Pancreas (tissue), 10 donors: ENCODE data around the gene BLOC1S1. TPM values are rescaled to one million over a fixed set of nuclear protein-coding genes. Genes with fewer than 3 reads are reported as not detected.
A peak's percentile ranks its signal among the peaks of the same experiment; 100 is the strongest.

Experiments
- ATAC-seq, 4 donors: fragments of 200-7000 bp; cut with Tn5 transposase; one replicate each; pipeline versions ENCODE4 v1.8.0 to v1.9.1; 2020; ENCODE audit warnings: mild to moderate bottlenecking in 4 of 4, moderate library complexity in 4 of 4
- DNase-seq, 6 donors: peaks; one replicate each; pipeline ENCODE4 v3.0.0-alpha.2; 2020
- FAIRE-seq: peaks from 2 replicates; lab custom pipeline; 2012; peaks lifted over from hg19 to GRCh38; lab: Jason Lieb, UNC
- H3K27ac ChIP-seq, 4 donors: fragments of 200-600 bp; sonication (generic); 1 replicate in 3 of 4; 2 replicates in 1 of 4; pipeline versions ENCODE4 v1.5.0 to v1.8.0; 2020
- H3K27me3 ChIP-seq, 4 donors: fragments of 200-600 bp; one replicate each; pipeline ENCODE4 v1.8.0; 2021
- H3K36me3 ChIP-seq, 3 donors: fragments of 200-600 bp; sonication (generic) in 1 of 3; one replicate each; pipeline versions ENCODE4 v1.5.0 to v1.8.0; 2020 to 2021
- H3K4me1 ChIP-seq, 3 donors: fragments of 200-600 bp; one replicate each; pipeline ENCODE4 v1.8.0; 2021
- H3K4me3 ChIP-seq, 4 donors: fragments of 200-600 bp; sonication (generic) in 2 of 4; one replicate each; pipeline versions ENCODE4 v1.5.0 to v1.8.0; 2020 to 2021
- H3K9me3 ChIP-seq, 4 donors: fragments of 200-600 bp; one replicate each; pipeline ENCODE4 v1.8.0; 2021
- CTCF ChIP-seq, 4 donors: fragments of 200-600 bp; sonication (generic) in 3 of 4; IDR thresholded peaks; one replicate each; pipeline versions ENCODE4 v1.5.0 to v1.8.0; 2021; ENCODE audit warnings: antibody characterized with exemption in 4 of 4
- WGBS, 2 donors: extraction: QIAGEN DNeasy Blood & Tissue Kit; methylation state at CpG; one replicate each; pipeline ENCODE4 v1.1.7; 2013; 5-methylcytosine and 5-hydroxymethylcytosine counted together
- intact Hi-C, 3 donors: fragments of 100-400 bp; cut with DNase I; formaldehyde crosslinking; loops; one replicate each; pipeline versions ENCODE4 v1.11.1 to v1.14.2; 2022
- polyA plus RNA-seq, 2 donors: library from polyadenylated mRNA; stranded (reverse); fragments of 200-250 nt; gene quantifications; one replicate each; pipeline ENCODE4 v1.2.3, GENCODE V29; 2013
- total RNA-seq, 6 donors: library from RNA; stranded (reverse); fragmentation: NEBNext Ultra II Directional in 4 of 6; extraction: Animal tissue kit (Norgen Biotek cat#: 25700) in 4 of 6; gene quantifications; one replicate each; pipeline versions ENCODE4 v1.2.1 to v1.2.4, GENCODE V29; 2021 to 2023
- donor health status: healthy with polysubstance abuse.
- donor health status: DM: no; HTN: no; CAD: no; lungs with moderate emphysema.
- donor health status: DM: no; HTN: no; CAD: no.
- donor health status: control.
- donor health status: control.
- donor health status: Bipolar disorder and iron deficiency.
- donor health status: DM: yes; HTN: yes; CAD: no.
- donor health status: DM: no; HTN: no; CAD: no.
- donor health status: DM: no; HTN: no; CAD: no.
- donor health status: DM: yes; HTN: yes; CAD: no.

Gene BLOC1S1
- total and polyA plus RNA-seq, 8 donors = 32.5 to 155 (median 47.7) TPM

GRCh38 chr12:55743406-55744339, 27.8 kb downstream of the BLOC1S1 start:
- H3K36me3 ChIP-seq = no peaks in the 10 kb centered on the region
- peaks cover 0 to 7% (median 3%) of the 10 kb centered on the region in 3 donors for H3K4me1 ChIP-seq
- 1 to 2% methylated on average over 53 to 73 of the region's 73 CpGs for WGBS, 2 donors
- DNase-seq (peak in 4 of 6 donors; percentile 32 to 87 (median 66)), FAIRE-seq (no peak), ATAC-seq (peak; percentile 42 to 60 (median 46))
- H3K4me3 ChIP-seq = peak overlapping the region; percentile 26 to 71 (median 40)
- H3K27me3 ChIP-seq = no peaks in the 10 kb centered on the region
- no peak for TF ChIP-seq CTCF (IDR thresholded peaks at IDR 0.05)
- H3K27ac ChIP-seq = no peak overlapping the region
- H3K9me3 ChIP-seq = no peaks in the 10 kb centered on the region
- intact Hi-C loops = loop anchor here in 1 of 3 donors (10.0 kb wide), 1 partner anchor 191 kb away; the partner anchor contains the start of gene DGKA

GRCh38 chr12:55744340-55745030, 28.6 kb downstream of the BLOC1S1 start:
- intact Hi-C loops = loop anchor here in 1 of 3 donors (10.0 kb wide), 1 partner anchor 190 kb away; the partner anchor contains the start of gene DGKA
- no peaks in the 10 kb centered on the region for H3K9me3 ChIP-seq
- H3K4me1 ChIP-seq = peaks cover 0 to 7% (median 3%) of the 10 kb centered on the region in 3 donors
- H3K36me3 ChIP-seq = no peaks in the 10 kb centered on the region
- H3K4me3 ChIP-seq = peak overlapping the region in 2 of 4 donors; percentile 38 to 71
- DNase-seq = no peak
- TF ChIP-seq CTCF (IDR thresholded peaks at IDR 0.05) = no peak
- no peak for ATAC-seq
- FAIRE-seq = no peak
- 40 to 43% methylated on average over 11 of the region's 11 CpGs for WGBS, 2 donors
- no peak overlapping the region for H3K27ac ChIP-seq
- H3K27me3 ChIP-seq = no peaks in the 10 kb centered on the region

GRCh38 chr12:55745361-55746173, 29.7 kb downstream of the BLOC1S1 start:
- WGBS, 2 donors = 21 to 29% methylated on average over 13 of the region's 13 CpGs
- no peaks in the 10 kb centered on the region for H3K27me3 ChIP-seq
- no peaks in the 10 kb centered on the region for H3K36me3 ChIP-seq
- H3K9me3 ChIP-seq = no peaks in the 10 kb centered on the region
- intact Hi-C loops = loop anchor here in 1 of 3 donors (10.0 kb wide), 1 partner anchor 189 kb away; the partner anchor contains the start of gene DGKA
- no peak overlapping the region for H3K27ac ChIP-seq
- FAIRE-seq (no peak), ATAC-seq (peak in 1 of 4 donors; percentile 16), DNase-seq (no peak)
- H3K4me1 ChIP-seq = peaks cover 0 to 7% (median 3%) of the 10 kb centered on the region in 3 donors
- H3K4me3 ChIP-seq = no peak overlapping the region
- no peak for TF ChIP-seq CTCF (IDR thresholded peaks at IDR 0.05)

GRCh38 chr12:55746174-55746912, 30.5 kb downstream of the BLOC1S1 start:
- Histone ChIP-seq H3K36me3 (no peaks in the 10 kb centered on the region), H3K4me1 (peaks cover 0 to 7% (median 3%) of the 10 kb centered on the region in 3 donors), H3K9me3 (no peaks in the 10 kb centered on the region), H3K27ac (no peak overlapping the region), H3K27me3 (no peaks in the 10 kb centered on the region), H3K4me3 (no peak overlapping the region)
- intact Hi-C loops = loop anchor here in 1 of 3 donors (10.0 kb wide), 1 partner anchor 188 kb away; the partner anchor contains the start of gene DGKA
- no peak for FAIRE-seq
- no peak for ATAC-seq
- 35 to 42% methylated on average over 3 of the region's 3 CpGs for WGBS, 2 donors
- TF ChIP-seq CTCF (IDR thresholded peaks at IDR 0.05) = no peak
- no peak for DNase-seq
